HL-60/S4 treated with phorbol 12-myristate 13-acetate at 8.2 ng/mL for 4 days and 3 days (cell line): ENCODE measurements around the gene SLC25A22.

Experiments
- in situ Hi-C: fragments of 300-500 bp; cut with MboI; formaldehyde crosslinking; loops from 2 replicates; pipeline ENCODE4 v1.15.0; 2022; ENCODE audit warnings: low sequenced_read_pairs

The SLC25A22 gene

GRCh38 chr11:798093-798713, at the start of gene SLC25A22:
Gene SLC25A22, minus strand, starts transcription at chr11:798281. Its CDS starts 3,275 bp downstream, at chr11:795006.
- in situ Hi-C loops = no loop called here

GRCh38 chr11:847876-848275, 49.8 kb upstream of the SLC25A22 start:
- in situ Hi-C loops = no loop called here

GRCh38 chr11:846496-847098, 48.5 kb upstream of the SLC25A22 start:
- in situ Hi-C loops = no loop called here

GRCh38 chr11:845872-846495, 47.9 kb upstream of the SLC25A22 start:
- in situ Hi-C loops = no loop called here

GRCh38 chr11:844693-845644, 46.9 kb upstream of the SLC25A22 start:
- in situ Hi-C loops = no loop called here

- in situ Hi-C loops = no loop called here
These were observed 46.0 kb upstream of the SLC25A22 start for GRCh38 chr11:843818-844692.

- in situ Hi-C loops = no loop called here
These were observed 45.1 kb upstream of the SLC25A22 start for GRCh38 chr11:843086-843734.

GRCh38 chr11:842370-843002, 44.4 kb upstream of the SLC25A22 start, which contains the start of the genes POLR2L and TSPAN4:
Gene POLR2L, minus strand, starts transcription at chr11:842529. Its CDS starts 21 bp downstream, at chr11:842508.
Gene TSPAN4, plus strand, starts transcription at chr11:842852. Its CDS starts 7,453 bp downstream, at chr11:850305.
- in situ Hi-C loops = no loop called here

GRCh38 chr11:841981-842369, 43.9 kb upstream of the SLC25A22 start:
- in situ Hi-C loops = no loop called here

GRCh38 chr11:839875-840617, 42.0 kb upstream of the SLC25A22 start:
- in situ Hi-C loops = no loop called here

- in situ Hi-C loops = no loop called here
These were observed 41.2 kb upstream of the SLC25A22 start for GRCh38 chr11:839280-839623.

- in situ Hi-C loops = no loop called here
These were observed 40.6 kb upstream of the SLC25A22 start for GRCh38 chr11:838441-839279.

GRCh38 chr11:837990-838307, 39.9 kb upstream of the SLC25A22 start:
- in situ Hi-C loops = no loop called here

- in situ Hi-C loops = no loop called here
These were observed 39.3 kb upstream of the SLC25A22 start for GRCh38 chr11:837189-837989.

GRCh38 chr11:836700-837099, 38.6 kb upstream of the SLC25A22 start:
- in situ Hi-C loops = no loop called here

GRCh38 chr11:836274-836673, 38.2 kb upstream of the SLC25A22 start:
- in situ Hi-C loops = no loop called here
